ENCODE results near the gene HAND2.

DNA sequence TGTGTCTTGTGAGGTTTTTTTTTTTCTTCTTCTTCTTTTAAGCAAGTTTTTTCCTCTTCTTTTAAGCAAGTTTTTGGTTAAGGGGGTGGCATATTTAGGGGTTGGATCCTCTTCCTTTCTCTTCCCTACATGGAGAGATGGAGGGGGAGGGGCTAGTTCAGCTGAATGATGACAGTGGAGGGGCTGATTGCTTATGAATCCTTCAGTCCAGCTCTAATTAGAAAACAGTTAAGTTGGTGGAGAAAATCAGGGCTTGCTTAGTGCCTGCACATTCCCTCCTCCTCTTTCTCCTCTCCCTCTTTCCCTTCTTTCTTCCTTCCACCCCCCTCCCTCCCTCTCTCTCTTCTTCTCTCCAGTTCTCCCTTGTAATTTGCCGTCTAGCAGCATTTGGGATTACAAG lies 4.4 kb upstream of the HAND2 start:
- TF ChIP-seq, protein P1, sequence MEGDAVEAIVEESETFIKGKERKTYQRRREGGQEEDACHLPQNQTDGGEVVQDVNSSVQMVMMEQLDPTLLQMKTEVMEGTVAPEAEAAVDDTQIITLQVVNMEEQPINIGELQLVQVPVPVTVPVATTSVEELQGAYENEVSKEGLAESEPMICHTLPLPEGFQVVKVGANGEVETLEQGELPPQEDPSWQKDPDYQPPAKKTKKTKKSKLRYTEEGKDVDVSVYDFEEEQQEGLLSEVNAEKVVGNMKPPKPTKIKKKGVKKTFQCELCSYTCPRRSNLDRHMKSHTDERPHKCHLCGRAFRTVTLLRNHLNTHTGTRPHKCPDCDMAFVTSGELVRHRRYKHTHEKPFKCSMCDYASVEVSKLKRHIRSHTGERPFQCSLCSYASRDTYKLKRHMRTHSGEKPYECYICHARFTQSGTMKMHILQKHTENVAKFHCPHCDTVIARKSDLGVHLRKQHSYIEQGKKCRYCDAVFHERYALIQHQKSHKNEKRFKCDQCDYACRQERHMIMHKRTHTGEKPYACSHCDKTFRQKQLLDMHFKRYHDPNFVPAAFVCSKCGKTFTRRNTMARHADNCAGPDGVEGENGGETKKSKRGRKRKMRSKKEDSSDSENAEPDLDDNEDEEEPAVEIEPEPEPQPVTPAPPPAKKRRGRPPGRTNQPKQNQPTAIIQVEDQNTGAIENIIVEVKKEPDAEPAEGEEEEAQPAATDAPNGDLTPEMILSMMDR (IDR thresholded peaks at IDR 0.05) = no peak
- no peak for TF ChIP-seq POLR2A (IDR thresholded peaks at IDR 0.05)

Measured in adrenal gland (tissue), 5 donors.